ENCODE results near the gene GPR135. TPM values are rescaled to one million over a fixed set of nuclear protein-coding genes. Genes with fewer than 3 reads are reported as not detected.

The GPR135 gene
- polyA plus RNA-seq (ENCODE audit: low read depth in 6 of 6): under 1 TPM in 5 of 6 donors, not detected in 1; 0.41 to 0.96 (median 0.52) TPM

GRCh38 chr14:59465316-59466135 lies at the start of gene GPR135:
Gene GPR135 (minus strand): TSS chr14:59465380. CDS start chr14:59465226, 154 bp downstream.
- H3K27me3 Mint-ChIP-seq: peaks cover 6 to 11% (median 9%) of the 10 kb centered on the region in 3 donors
- peak; percentile 65 for DNase-seq
- H3K4me3 Mint-ChIP-seq: peak within 1 kb of the TSS; percentile 82 to 95 (median 89)
- no peaks in the 10 kb centered on the region for H3K9me3 Mint-ChIP-seq
- peaks cover 0 to 4% of the 10 kb centered on the region in 2 donors for H3K36me3 Mint-ChIP-seq
- ATAC-seq (ENCODE audit: low read depth in 2 of 2): peak; percentile 66 to 68
- peaks cover 7 to 16% (median 12%) of the 10 kb centered on the region in 3 donors for H3K4me1 Mint-ChIP-seq
- H3K27ac Mint-ChIP-seq: peak within 1 kb of the TSS; percentile 65 to 95 (median 92)

GRCh38 chr14:59511916-59512575 lies 46.9 kb upstream of the GPR135 start:
- H3K9me3 Mint-ChIP-seq: peaks cover 0 to 2% (median 0%) of the 10 kb centered on the region in 7 donors
- no peak for DNase-seq
- H3K4me1 Mint-ChIP-seq: peaks cover 0 to 3% (median 0%) of the 10 kb centered on the region in 3 donors
- no peaks in the 10 kb centered on the region for H3K36me3 Mint-ChIP-seq
- no peak overlapping the region for H3K27ac Mint-ChIP-seq
- ATAC-seq (ENCODE audit: low read depth in 2 of 2): no peak
- no peak overlapping the region for H3K4me3 Mint-ChIP-seq
- peaks cover 0 to 14% (median 14%) of the 10 kb centered on the region in 3 donors for H3K27me3 Mint-ChIP-seq

GRCh38 chr14:59510966-59511365 lies 45.8 kb upstream of the GPR135 start:
- Mint-ChIP-seq H3K4me3 (no peak overlapping the region), H3K27ac (peak overlapping the region in 1 of 6 donors; percentile 51), H3K36me3 (no peaks in the 10 kb centered on the region), H3K27me3 (peaks cover 0 to 14% (median 9%) of the 10 kb centered on the region in 3 donors), H3K4me1 (peaks cover 0 to 3% (median 0%) of the 10 kb centered on the region in 3 donors), H3K9me3 (peaks cover 0 to 2% (median 0%) of the 10 kb centered on the region in 7 donors)
- DNase-seq: no peak
- ATAC-seq (ENCODE audit: low read depth in 2 of 2): no peak

GRCh38 chr14:59510001-59510400 lies 44.8 kb upstream of the GPR135 start:
- H3K27ac Mint-ChIP-seq: no peak overlapping the region
- peaks cover 0 to 2% (median 0%) of the 10 kb centered on the region in 7 donors for H3K9me3 Mint-ChIP-seq
- DNase-seq (no peak), ATAC-seq (ENCODE audit: low read depth in 2 of 2) (no peak)
- no peaks in the 10 kb centered on the region for H3K36me3 Mint-ChIP-seq
- no peak overlapping the region for H3K4me3 Mint-ChIP-seq
- peaks cover 0 to 3% (median 0%) of the 10 kb centered on the region in 3 donors for H3K4me1 Mint-ChIP-seq
- H3K27me3 Mint-ChIP-seq: peaks cover 0 to 14% (median 6%) of the 10 kb centered on the region in 3 donors

GRCh38 chr14:59509101-59509500 lies 43.9 kb upstream of the GPR135 start:
- no peak overlapping the region for H3K4me3 Mint-ChIP-seq
- H3K9me3 Mint-ChIP-seq: no peaks in the 10 kb centered on the region
- peaks cover 0 to 1% of the 10 kb centered on the region in 2 donors for H3K36me3 Mint-ChIP-seq

GRCh38 chr14:59507752-59508103 lies 42.5 kb upstream of the GPR135 start:
- Mint-ChIP-seq H3K9me3 (no peaks in the 10 kb centered on the region), H3K4me3 (no peak overlapping the region), H3K36me3 (peaks cover 0 to 6% of the 10 kb centered on the region in 2 donors), H3K27ac (no peak overlapping the region), H3K4me1 (peaks cover 0 to 3% (median 0%) of the 10 kb centered on the region in 3 donors), H3K27me3 (peaks cover 0 to 14% (median under 1%) of the 10 kb centered on the region in 3 donors)
- DNase-seq (no peak), ATAC-seq (ENCODE audit: low read depth in 2 of 2) (no peak)

More at GRCh38 chr14:59509101-59509500, 43.9 kb upstream of the GPR135 start:
- ATAC-seq (ENCODE audit: low read depth in 2 of 2) (no peak), DNase-seq (no peak)
- peaks cover 0 to 3% (median 0%) of the 10 kb centered on the region in 3 donors for H3K4me1 Mint-ChIP-seq
- no peak overlapping the region for H3K27ac Mint-ChIP-seq
- peaks cover 0 to 14% (median 6%) of the 10 kb centered on the region in 3 donors for H3K27me3 Mint-ChIP-seq

- DNase-seq (peak; percentile 23), ATAC-seq (ENCODE audit: low read depth in 2 of 2) (peak; percentile 46 to 73)
- peaks cover 0 to 3% (median 0%) of the 10 kb centered on the region in 3 donors for H3K4me1 Mint-ChIP-seq
- H3K27me3 Mint-ChIP-seq: peaks cover 0 to 13% (median 0%) of the 10 kb centered on the region in 3 donors
- peak overlapping the region in 1 of 8 donors; percentile 61 for H3K4me3 Mint-ChIP-seq
- H3K27ac Mint-ChIP-seq: peak overlapping the region in 1 of 6 donors; percentile 43
- no peaks in the 10 kb centered on the region for H3K9me3 Mint-ChIP-seq
- H3K36me3 Mint-ChIP-seq: peaks cover 0 to 6% of the 10 kb centered on the region in 2 donors
These were observed 42.0 kb upstream of the GPR135 start for GRCh38 chr14:59507063-59507751.

- Mint-ChIP-seq H3K4me3 (no peak overlapping the region), H3K27me3 (no peaks in the 10 kb centered on the region), H3K27ac (no peak overlapping the region), H3K4me1 (peaks cover 0 to 3% (median 0%) of the 10 kb centered on the region in 3 donors), H3K9me3 (no peaks in the 10 kb centered on the region), H3K36me3 (peaks cover 0 to 6% of the 10 kb centered on the region in 2 donors)
- ATAC-seq (ENCODE audit: low read depth in 2 of 2) (no peak), DNase-seq (no peak)
These were observed 38.1 kb upstream of the GPR135 start for GRCh38 chr14:59503256-59503655.

GRCh38 chr14:59500732-59501131 lies 35.6 kb upstream of the GPR135 start:
- DNase-seq (no peak), ATAC-seq (ENCODE audit: low read depth in 2 of 2) (no peak)
- peaks cover 0 to 9% (median 0%) of the 10 kb centered on the region in 3 donors for H3K4me1 Mint-ChIP-seq
- no peak overlapping the region for H3K4me3 Mint-ChIP-seq
- H3K27ac Mint-ChIP-seq: no peak overlapping the region
- H3K9me3 Mint-ChIP-seq: no peaks in the 10 kb centered on the region
- peaks cover 0 to 6% of the 10 kb centered on the region in 2 donors for H3K36me3 Mint-ChIP-seq
- no peaks in the 10 kb centered on the region for H3K27me3 Mint-ChIP-seq

- H3K27ac Mint-ChIP-seq: no peak overlapping the region
- no peak for DNase-seq
- ATAC-seq (ENCODE audit: low read depth in 2 of 2): no peak
- peaks cover 0 to 2% (median 0%) of the 10 kb centered on the region in 7 donors for H3K9me3 Mint-ChIP-seq
- no peak overlapping the region for H3K4me3 Mint-ChIP-seq
- H3K4me1 Mint-ChIP-seq: peaks cover 10 to 45% (median 29%) of the 10 kb centered on the region in 3 donors
- H3K27me3 Mint-ChIP-seq: no peaks in the 10 kb centered on the region
- peaks cover 44 to 53% of the 10 kb centered on the region in 2 donors for H3K36me3 Mint-ChIP-seq
These were observed 27.2 kb upstream of the GPR135 start for GRCh38 chr14:59492384-59492783.

GRCh38 chr14:59490756-59491155 lies 25.6 kb upstream of the GPR135 start:
- Mint-ChIP-seq H3K27ac (peak overlapping the region in 1 of 6 donors; percentile 6), H3K4me3 (no peak overlapping the region)

GRCh38 chr14:59484639-59485175 lies 19.5 kb upstream of the GPR135 start:
- Mint-ChIP-seq H3K4me3 (peak overlapping the region; percentile 88 to 98 (median 96)), H3K27ac (peak overlapping the region; percentile 81 to 96 (median 91)), H3K4me1 (peaks cover 48 to 67% (median 61%) of the 10 kb centered on the region in 3 donors), H3K9me3 (no peaks in the 10 kb centered on the region), H3K36me3 (peaks cover 17 to 18% of the 10 kb centered on the region in 2 donors), H3K27me3 (no peaks in the 10 kb centered on the region)
- ATAC-seq (ENCODE audit: low read depth in 2 of 2): peak; percentile 45 to 50
- DNase-seq: no peak

More at GRCh38 chr14:59490756-59491155, 25.6 kb upstream of the GPR135 start:
- ATAC-seq (ENCODE audit: low read depth in 2 of 2) (no peak), DNase-seq (no peak)
- H3K36me3 Mint-ChIP-seq: peaks cover 44 to 53% of the 10 kb centered on the region in 2 donors
- H3K27me3 Mint-ChIP-seq: no peaks in the 10 kb centered on the region
- peaks cover 19 to 43% (median 29%) of the 10 kb centered on the region in 3 donors for H3K4me1 Mint-ChIP-seq
- peaks cover 0 to 2% (median 0%) of the 10 kb centered on the region in 7 donors for H3K9me3 Mint-ChIP-seq
